NB4 (cell line): Measurements from ENCODE around the gene MON1A.
A peak's percentile ranks its signal among the peaks of the same experiment; 100 is the strongest.

Experiments used
- DNase-seq: peaks from one replicate; pipeline ENCODE4 v3.0.0; 2010; ENCODE audit warnings: low read depth
- H3K4me3 ChIP-seq: one replicate; pipeline ENCODE4 v1.5.1; 2011; ENCODE audit warnings: mild to moderate bottlenecking, low read depth, low read length, moderate library complexity
- CTCF ChIP-seq: IDR thresholded peaks from one replicate; pipeline ENCODE4 v1.5.1; 2012; ENCODE audit warnings: low read depth, low read length
- MAX ChIP-seq: IDR thresholded peaks from 2 replicates; pipeline ENCODE4 v1.6.1; 2011; ENCODE audit warnings: low read depth, low read length
- MYC ChIP-seq: IDR thresholded peaks from 2 replicates; pipeline ENCODE4 v1.6.1; 2011; ENCODE audit warnings: low read depth, low read length
- POLR2A ChIP-seq: IDR thresholded peaks from 2 replicates; pipeline ENCODE4 v1.6.1; 2011; ENCODE audit warnings: mild to moderate bottlenecking; ENCODE audit not compliant: insufficient read length; ENCODE audit errors: extremely low read depth

The MON1A gene

GRCh38 chr3:49879721-49880120 lies 49.9 kb downstream of the MON1A start:
- TF ChIP-seq CTCF = no peak
- no peak for TF ChIP-seq POLR2A
- no peak for TF ChIP-seq MYC
- no peak for TF ChIP-seq MAX
- no peak for DNase-seq
- H3K4me3 ChIP-seq = no peak overlapping the region

GRCh38 chr3:49878686-49879085 lies 50.9 kb downstream of the MON1A start:
- DNase-seq = no peak
- no peak for TF ChIP-seq MYC
- no peak for TF ChIP-seq CTCF
- TF ChIP-seq POLR2A = no peak
- TF ChIP-seq MAX = no peak
- no peak overlapping the region for H3K4me3 ChIP-seq

- no peak for DNase-seq
- TF ChIP-seq MAX (no peak), MYC (no peak), CTCF (no peak), POLR2A (no peak)
- H3K4me3 ChIP-seq = no peak overlapping the region
These were observed 51.9 kb downstream of the MON1A start for GRCh38 chr3:49877716-49878115.

GRCh38 chr3:49876567-49876966 lies 53.0 kb downstream of the MON1A start:
- no peak overlapping the region for H3K4me3 ChIP-seq
- TF ChIP-seq CTCF (no peak), MAX (no peak), POLR2A (no peak), MYC (no peak)

GRCh38 chr3:49873623-49874022 lies 56.0 kb downstream of the MON1A start:
- TF ChIP-seq MAX = no peak
- no peak for TF ChIP-seq POLR2A
- TF ChIP-seq CTCF = no peak
- TF ChIP-seq MYC = no peak
- no peak for DNase-seq

More at GRCh38 chr3:49876567-49876966, 53.0 kb downstream of the MON1A start:
- DNase-seq = no peak

GRCh38 chr3:49872801-49873281 lies 56.8 kb downstream of the MON1A start:
- TF ChIP-seq CTCF (no peak), MYC (no peak), POLR2A (no peak), MAX (no peak)
- H3K4me3 ChIP-seq = no peak overlapping the region
- peak; percentile 79 for DNase-seq

More at GRCh38 chr3:49873623-49874022, 56.0 kb downstream of the MON1A start:
- no peak overlapping the region for H3K4me3 ChIP-seq
